AG09309 (cell line): ENCODE results near the gene RETSAT.

Experiments used
- DNase-seq: peaks from one replicate; pipeline ENCODE4 v3.0.0-alpha.2; 2010; ENCODE audit warnings: low read depth
- H3K4me3 ChIP-seq: 2 replicates; pipeline ENCODE4 v1.5.1; 2011; ENCODE audit warnings: mild to moderate bottlenecking, low read depth, low read length, moderate library complexity; ENCODE audit not compliant: control insufficient read depth
- CTCF ChIP-seq: IDR thresholded peaks from 2 replicates; pipeline ENCODE4 v1.5.1; 2011; ENCODE audit warnings: mild to moderate bottlenecking, low read depth, low read length, inconsistent platforms; ENCODE audit not compliant: insufficient read depth, control insufficient read depth; ENCODE audit errors: missing control alignments

Gene RETSAT

GRCh38 chr2:85308896-85309555, 45.3 kb downstream of the RETSAT start:
- TF ChIP-seq CTCF, result no peak
- DNase-seq, result no peak
- H3K4me3 ChIP-seq, result no peak overlapping the region

GRCh38 chr2:85308201-85308600, 46.1 kb downstream of the RETSAT start:
- TF ChIP-seq CTCF, result no peak
- no peak overlapping the region for H3K4me3 ChIP-seq
- DNase-seq, result no peak

DNA sequence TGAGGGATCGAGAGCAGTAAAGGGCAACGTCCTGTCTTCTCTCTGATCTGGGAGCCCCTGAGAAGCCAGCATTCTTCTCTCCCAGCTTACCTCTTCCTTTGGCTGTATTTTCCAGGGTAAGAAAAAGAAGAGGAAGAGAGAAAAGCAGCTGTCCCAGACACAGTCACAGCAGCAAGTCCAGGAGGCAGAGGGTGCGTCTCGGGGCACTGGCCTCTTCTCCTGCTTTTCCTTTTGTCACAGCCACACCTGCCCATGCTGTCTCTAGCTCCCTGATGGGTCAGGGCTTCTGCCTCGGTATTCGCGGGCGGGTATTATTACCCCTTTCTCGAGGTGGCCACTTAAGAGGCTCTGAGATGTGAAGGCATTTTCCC, 46.8 kb downstream of the RETSAT start:
- DNase-seq, result no peak
- TF ChIP-seq CTCF, result no peak
- H3K4me3 ChIP-seq, result no peak overlapping the region

DNA sequence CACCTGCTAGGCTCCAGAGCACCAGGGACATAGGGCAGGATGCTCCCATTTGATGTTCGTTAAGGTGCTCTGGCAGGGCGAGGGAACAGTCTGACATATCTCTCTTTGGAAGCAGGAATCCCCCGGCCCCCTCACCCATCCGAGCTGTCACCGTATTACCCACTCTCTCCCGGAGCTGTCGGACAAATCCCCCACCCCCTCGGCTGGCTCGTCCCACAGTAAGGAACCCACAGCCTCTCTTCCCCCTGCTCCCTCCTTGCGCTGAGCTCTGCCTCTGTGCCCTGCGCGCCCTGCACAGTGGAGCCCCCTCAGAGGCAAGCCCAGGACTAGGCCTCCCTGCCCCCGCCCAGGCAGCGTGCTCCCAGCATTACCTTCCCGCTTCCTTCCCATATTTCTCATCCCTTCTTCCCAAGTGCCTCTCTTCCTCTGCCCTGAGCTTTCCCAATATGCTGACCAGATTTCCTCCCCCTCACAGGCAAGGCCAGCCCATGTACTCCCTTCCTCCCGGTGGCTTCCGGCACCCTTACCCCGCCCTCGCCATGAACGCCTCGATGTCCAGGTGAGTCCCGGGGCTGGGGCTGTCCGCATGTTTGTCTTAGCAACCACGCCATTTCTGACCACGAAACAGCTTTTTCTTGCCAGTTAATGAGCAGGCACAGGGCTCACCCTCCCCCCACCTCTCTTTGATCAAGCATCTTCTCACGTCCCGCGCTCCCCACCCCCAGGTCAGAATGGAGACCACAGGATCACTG, 50.4 kb downstream of the RETSAT start:
- no peak overlapping the region for H3K4me3 ChIP-seq
- no peak for DNase-seq
- no peak for TF ChIP-seq CTCF

DNA sequence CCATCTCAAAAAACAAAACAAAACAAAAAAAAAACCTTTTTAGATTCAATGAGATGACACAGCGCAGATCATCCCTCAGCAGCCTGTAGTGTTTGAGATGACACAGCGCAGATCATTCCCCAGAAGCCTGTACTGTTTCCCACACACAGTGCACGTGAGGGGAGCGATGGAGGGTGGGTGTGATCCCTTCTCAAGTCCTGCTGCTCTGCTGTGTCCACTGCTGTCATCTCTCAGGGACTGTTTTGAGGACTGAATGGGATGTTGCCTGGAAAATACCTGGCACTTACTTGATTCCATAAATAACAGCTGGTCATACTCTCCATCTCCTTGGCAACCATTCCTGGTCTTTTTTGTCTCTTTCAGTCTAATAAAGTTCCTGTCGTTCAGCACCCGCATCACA, 52.2 kb downstream of the RETSAT start:
- no peak for TF ChIP-seq CTCF
- no peak overlapping the region for H3K4me3 ChIP-seq
- no peak for DNase-seq
